HepG2 (cell line): ENCODE data around the gene SIRT7. TPM values are rescaled to one million over a fixed set of nuclear protein-coding genes. Genes with fewer than 3 reads are reported as not detected.

Experiments used
- AGO1 ChIP-seq: fragments of 200-400 bp; formaldehyde crosslinking; IDR thresholded peaks from 2 replicates; pipeline ENCODE4 v1.6.1; 2017; ENCODE audit warnings: mild to moderate bottlenecking, low read depth, low read length, moderate library complexity; ENCODE audit not compliant: poor library complexity, severe bottlenecking
- BCLAF1 ChIP-seq: fragments of 450-650 bp; IDR thresholded peaks from 2 replicates; pipeline ENCODE4 v1.6.1; 2017; ENCODE audit warnings: mild to moderate bottlenecking
- DMTF1 ChIP-seq: sonication (generic); formaldehyde crosslinking; IDR thresholded peaks from 2 replicates; pipeline ENCODE4 v1.4.0; 2020; ENCODE audit warnings: mild to moderate bottlenecking, missing genetic modification reagents
- GATA4 ChIP-seq: sonication (generic); IDR thresholded peaks from 2 replicates; pipeline ENCODE4 v1.6.1; 2016; ENCODE audit warnings: antibody characterized with exemption, low read depth, borderline replicate concordance
- KLF11 ChIP-seq: IDR thresholded peaks from 2 replicates; pipeline ENCODE4 v1.6.1; 2016; ENCODE audit warnings: missing compliant biosample characterization
- MEIS1 ChIP-seq: sonication (generic); formaldehyde crosslinking; IDR thresholded peaks from 2 replicates; pipeline ENCODE4 v1.9.0; 2021; ENCODE audit warnings: mild to moderate bottlenecking, missing genetic modification reagents, moderate library complexity, borderline replicate concordance
- MXI1 ChIP-seq: IDR thresholded peaks from 3 replicates; pipeline ENCODE4 v1.6.1; 2012; ENCODE audit warnings: low read depth, low read length, inconsistent platforms, borderline replicate concordance
- NFIC ChIP-seq: IDR thresholded peaks from 2 replicates; pipeline ENCODE4 v1.6.1; 2012; ENCODE audit warnings: mild to moderate bottlenecking, low read length, inconsistent platforms
- PLRG1 ChIP-seq: fragments of 450-650 bp; conservative IDR thresholded peaks from 2 replicates; pipeline ENCODE4 v1.6.1; 2016
- PRDM4 ChIP-seq: sonication (generic); formaldehyde crosslinking; IDR thresholded peaks from 2 replicates; pipeline ENCODE4 v1.9.0; 2021; ENCODE audit warnings: missing genetic modification reagents, borderline replicate concordance
- RFX3 ChIP-seq: IDR thresholded peaks from 2 replicates; pipeline ENCODE4 v1.6.1; 2016; ENCODE audit warnings: missing biosample characterization, missing genetic modification reagents
- SNAPC5 ChIP-seq: sonication (generic); formaldehyde crosslinking; IDR thresholded peaks from 2 replicates; pipeline ENCODE4 v1.8.1; 2023; ENCODE audit warnings: mild to moderate bottlenecking, missing genetic modification reagents, borderline replicate concordance
- SOX13 ChIP-seq, 3 experiments: fragments of 450-650 bp in 1 of 3; sonication (generic) in 1 of 3; formaldehyde crosslinking in 1 of 3; IDR thresholded peaks in 2 of 3; conservative IDR thresholded peaks in 1 of 3; 2 replicates each; pipeline versions ENCODE4 v1.5.0 to v1.6.1; 2016 to 2020; ENCODE audit warnings: antibody characterized with exemption in 1 of 3, mild to moderate bottlenecking in 1 of 3, missing compliant biosample characterization in 1 of 3, missing genetic modification reagents in 1 of 3, moderate library complexity in 1 of 3
- ZBTB49 ChIP-seq: sonication (generic); formaldehyde crosslinking; IDR thresholded peaks from 2 replicates; pipeline ENCODE4 v1.4.0; 2020; ENCODE audit warnings: missing genetic modification reagents, borderline replicate concordance
- ZNF333 ChIP-seq: sonication (generic); formaldehyde crosslinking; IDR thresholded peaks from 2 replicates; pipeline ENCODE4 v1.4.0; 2020; ENCODE audit warnings: mild to moderate bottlenecking, missing genetic modification reagents, borderline replicate concordance
- ZSCAN5A ChIP-seq: sonication (generic); formaldehyde crosslinking; IDR thresholded peaks from 2 replicates; pipeline ENCODE4 v1.8.0; 2022; ENCODE audit warnings: mild to moderate bottlenecking, missing genetic modification reagents, borderline replicate concordance
- polyA plus RNA-seq, 8 experiments: library from polyadenylated mRNA; depleted of rRNA in 3 of 8; stranded (reverse) in 7 of 8; unstranded in 1 of 8; fragments of >200 nt; fragmentation: Illumina TruSeq in 4 of 8; extraction: Trizol in 4 of 8; gene quantifications; 2 replicates each; pipeline versions ENCODE4 v1.2.1 to v1.2.3, GENCODE V29; 2011 to 2016; ENCODE audit warnings: low read depth in 4 of 8, missing spikeins in 1 of 8, mixed read lengths in 1 of 8; ENCODE audit not compliant: insufficient read depth in 1 of 8
- total RNA-seq, 5 experiments: library from RNA; depleted of rRNA; stranded (reverse); fragments of >200 nt; fragmentation: Illumina TruSeq; extraction: Trizol; gene quantifications; 2 replicates each; pipeline ENCODE4 v1.2.3, GENCODE V29; 2016; ENCODE audit warnings: low read depth in 1 of 5

Gene SIRT7
- total and polyA plus RNA-seq, 2 of the 13 experiments (the other 11 are each of a cell fraction or from before 2014, with no cell fraction given): 8.3 to 24.8 TPM

GRCh38 chr17:81917565-81918332 lies at the start of gene SIRT7 (continued):
- TF ChIP-seq DMTF1 (CRISPR knock-in tag): no peak
- no peak for TF ChIP-seq KLF11 (CRISPR knock-in tag)
- peak; percentile 79 for TF ChIP-seq AGO1
- no peak for TF ChIP-seq PLRG1
- no peak for TF ChIP-seq BCLAF1
- TF ChIP-seq GATA4: no peak
- peak; percentile 73; the same call in 1 of the 2 replicates for TF ChIP-seq MEIS1 (CRISPR knock-in tag)
- peak; percentile 69; the same call in 1 of the 3 replicates for TF ChIP-seq MXI1
- no peak for TF ChIP-seq ZSCAN5A (CRISPR knock-in tag)
- TF ChIP-seq NFIC: no peak
- no peak for TF ChIP-seq ZBTB49 (CRISPR knock-in tag)
- TF ChIP-seq SOX13 (IDR thresholded peaks at IDR 0.05): no peak
- no peak for TF ChIP-seq SOX13 (CRISPR knock-in tag; conservative IDR thresholded peaks at IDR 0.05 in 1 of 2, IDR thresholded peaks at IDR 0.05 in 1 of 2)
- no peak for TF ChIP-seq ZNF333 (CRISPR knock-in tag)
- TF ChIP-seq PRDM4: no peak
- no peak for TF ChIP-seq RFX3 (CRISPR knock-in tag)
- TF ChIP-seq SNAPC5 (CRISPR knock-in tag): no peak
